ENCODE measurements around the gene RALGAPB. TPM values are rescaled to one million over a fixed set of nuclear protein-coding genes. Genes with fewer than 3 reads are reported as not detected.
A peak's percentile ranks its signal among the peaks of the same experiment; 100 is the strongest.

Gene RALGAPB
- total and polyA plus RNA-seq, 2 experiments from 2014 or later: 10.2 to 40.4 TPM

DNA sequence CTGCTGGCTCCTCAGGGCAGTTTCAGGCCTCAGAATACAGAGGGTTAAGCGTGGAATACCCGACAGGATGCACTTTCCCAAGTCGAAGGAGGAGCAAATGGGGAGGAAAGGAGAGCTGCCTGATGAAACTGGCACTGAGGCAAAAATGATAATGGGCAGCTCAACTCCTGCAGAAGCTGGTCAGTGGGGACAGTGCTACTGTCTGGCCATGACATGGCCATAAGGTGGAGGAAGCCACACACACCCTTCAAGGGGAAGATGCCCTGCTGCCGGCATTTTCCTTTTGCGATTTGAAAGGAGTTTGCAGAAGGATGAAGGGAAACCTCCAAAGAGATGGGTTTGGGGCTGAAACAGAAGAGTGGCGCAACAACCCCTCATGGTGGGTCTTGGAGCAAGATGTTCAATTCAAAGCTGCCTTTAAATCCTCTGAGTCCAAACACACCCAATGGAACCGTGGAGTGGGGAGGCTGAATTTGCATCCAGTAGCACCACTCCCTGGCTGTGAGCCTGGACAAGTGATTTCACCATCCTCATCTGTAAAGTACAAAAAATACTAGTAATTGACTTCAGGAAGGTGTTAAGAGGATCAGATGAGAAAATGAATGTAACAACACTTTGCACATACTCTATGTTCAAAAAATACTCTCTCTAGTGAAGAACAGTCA is 111.6 kb downstream of the RALGAPB start:
- Mint-ChIP-seq H3K4me1 (peaks cover 14% of the 10 kb centered on the region), H3K27ac (no peak overlapping the region), H3K9me3 (no peaks in the 10 kb centered on the region), H3K27me3 (ENCODE audit: insufficient read depth, low read depth, poor library complexity) (peaks cover 5% of the 10 kb centered on the region), H3K4me3 (no peak overlapping the region), H3K36me3 (ENCODE audit: low read depth) (no peaks in the 10 kb centered on the region)
- Histone ChIP-seq H3K9me2 (ENCODE audit: insufficient read depth) (no peaks in the 10 kb centered on the region), H3K4me1 (ENCODE audit: insufficient read depth) (no peaks in the 10 kb centered on the region), H3K4me3 (no peak overlapping the region), H4K20me1 (replicated peaks; ENCODE audit: insufficient read depth) (peaks cover 3% of the 10 kb centered on the region; the same call in 1 of the 2 replicates), H3K79me2 (replicated peaks; ENCODE audit: insufficient read depth) (no peaks in the 10 kb centered on the region), H3K27me3 (ENCODE audit: insufficient read depth) (no peaks in the 10 kb centered on the region), H3K27ac (ENCODE audit: low read depth) (no peak overlapping the region), H3K4me2 (no peak overlapping the region), H3K36me3 (ENCODE audit: insufficient read depth) (no peaks in the 10 kb centered on the region), H3F3A (replicated peaks; ENCODE audit: low read depth) (no peaks in the 10 kb centered on the region), H2AFZ (peak overlapping the region; percentile 66; the same call in 1 of the 2 replicates)
- no peak for DNase-seq (ENCODE audit: low spot score)
- peak; percentile 36 for ATAC-seq
- TF ChIP-seq, protein P1, sequence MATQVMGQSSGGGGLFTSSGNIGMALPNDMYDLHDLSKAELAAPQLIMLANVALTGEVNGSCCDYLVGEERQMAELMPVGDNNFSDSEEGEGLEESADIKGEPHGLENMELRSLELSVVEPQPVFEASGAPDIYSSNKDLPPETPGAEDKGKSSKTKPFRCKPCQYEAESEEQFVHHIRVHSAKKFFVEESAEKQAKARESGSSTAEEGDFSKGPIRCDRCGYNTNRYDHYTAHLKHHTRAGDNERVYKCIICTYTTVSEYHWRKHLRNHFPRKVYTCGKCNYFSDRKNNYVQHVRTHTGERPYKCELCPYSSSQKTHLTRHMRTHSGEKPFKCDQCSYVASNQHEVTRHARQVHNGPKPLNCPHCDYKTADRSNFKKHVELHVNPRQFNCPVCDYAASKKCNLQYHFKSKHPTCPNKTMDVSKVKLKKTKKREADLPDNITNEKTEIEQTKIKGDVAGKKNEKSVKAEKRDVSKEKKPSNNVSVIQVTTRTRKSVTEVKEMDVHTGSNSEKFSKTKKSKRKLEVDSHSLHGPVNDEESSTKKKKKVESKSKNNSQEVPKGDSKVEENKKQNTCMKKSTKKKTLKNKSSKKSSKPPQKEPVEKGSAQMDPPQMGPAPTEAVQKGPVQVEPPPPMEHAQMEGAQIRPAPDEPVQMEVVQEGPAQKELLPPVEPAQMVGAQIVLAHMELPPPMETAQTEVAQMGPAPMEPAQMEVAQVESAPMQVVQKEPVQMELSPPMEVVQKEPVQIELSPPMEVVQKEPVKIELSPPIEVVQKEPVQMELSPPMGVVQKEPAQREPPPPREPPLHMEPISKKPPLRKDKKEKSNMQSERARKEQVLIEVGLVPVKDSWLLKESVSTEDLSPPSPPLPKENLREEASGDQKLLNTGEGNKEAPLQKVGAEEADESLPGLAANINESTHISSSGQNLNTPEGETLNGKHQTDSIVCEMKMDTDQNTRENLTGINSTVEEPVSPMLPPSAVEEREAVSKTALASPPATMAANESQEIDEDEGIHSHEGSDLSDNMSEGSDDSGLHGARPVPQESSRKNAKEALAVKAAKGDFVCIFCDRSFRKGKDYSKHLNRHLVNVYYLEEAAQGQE (IDR thresholded peaks at IDR 0.05; ENCODE audit: unreplicated experiment): no peak
- TF ChIP-seq POLR2AphosphoS5 (IDR thresholded peaks at IDR 0.05; ENCODE audit: low read depth): no peak
- TF ChIP-seq NANOG (IDR thresholded peaks at IDR 0.05; ENCODE audit: borderline replicate concordance): no peak
- no peak for TF ChIP-seq ETS1 (IDR thresholded peaks at IDR 0.05)
- no peak for TF ChIP-seq ZNF114 (CRISPR knock-in tag; IDR thresholded peaks at IDR 0.05)
- no peak for TF ChIP-seq CREB1 (CRISPR knock-in tag; IDR thresholded peaks at IDR 0.05; ENCODE audit: low read depth)
- no peak for TF ChIP-seq EZH2 (IDR thresholded peaks at IDR 0.05; ENCODE audit: low read depth, unreplicated experiment)
- no peak for TF ChIP-seq CTCF (conservative IDR thresholded peaks at IDR 0.05; ENCODE audit: low read depth in 2 of 2)
- no peak for TF ChIP-seq JUNB (IDR thresholded peaks at IDR 0.05; ENCODE audit: unreplicated experiment)
- TF ChIP-seq, protein P2, sequence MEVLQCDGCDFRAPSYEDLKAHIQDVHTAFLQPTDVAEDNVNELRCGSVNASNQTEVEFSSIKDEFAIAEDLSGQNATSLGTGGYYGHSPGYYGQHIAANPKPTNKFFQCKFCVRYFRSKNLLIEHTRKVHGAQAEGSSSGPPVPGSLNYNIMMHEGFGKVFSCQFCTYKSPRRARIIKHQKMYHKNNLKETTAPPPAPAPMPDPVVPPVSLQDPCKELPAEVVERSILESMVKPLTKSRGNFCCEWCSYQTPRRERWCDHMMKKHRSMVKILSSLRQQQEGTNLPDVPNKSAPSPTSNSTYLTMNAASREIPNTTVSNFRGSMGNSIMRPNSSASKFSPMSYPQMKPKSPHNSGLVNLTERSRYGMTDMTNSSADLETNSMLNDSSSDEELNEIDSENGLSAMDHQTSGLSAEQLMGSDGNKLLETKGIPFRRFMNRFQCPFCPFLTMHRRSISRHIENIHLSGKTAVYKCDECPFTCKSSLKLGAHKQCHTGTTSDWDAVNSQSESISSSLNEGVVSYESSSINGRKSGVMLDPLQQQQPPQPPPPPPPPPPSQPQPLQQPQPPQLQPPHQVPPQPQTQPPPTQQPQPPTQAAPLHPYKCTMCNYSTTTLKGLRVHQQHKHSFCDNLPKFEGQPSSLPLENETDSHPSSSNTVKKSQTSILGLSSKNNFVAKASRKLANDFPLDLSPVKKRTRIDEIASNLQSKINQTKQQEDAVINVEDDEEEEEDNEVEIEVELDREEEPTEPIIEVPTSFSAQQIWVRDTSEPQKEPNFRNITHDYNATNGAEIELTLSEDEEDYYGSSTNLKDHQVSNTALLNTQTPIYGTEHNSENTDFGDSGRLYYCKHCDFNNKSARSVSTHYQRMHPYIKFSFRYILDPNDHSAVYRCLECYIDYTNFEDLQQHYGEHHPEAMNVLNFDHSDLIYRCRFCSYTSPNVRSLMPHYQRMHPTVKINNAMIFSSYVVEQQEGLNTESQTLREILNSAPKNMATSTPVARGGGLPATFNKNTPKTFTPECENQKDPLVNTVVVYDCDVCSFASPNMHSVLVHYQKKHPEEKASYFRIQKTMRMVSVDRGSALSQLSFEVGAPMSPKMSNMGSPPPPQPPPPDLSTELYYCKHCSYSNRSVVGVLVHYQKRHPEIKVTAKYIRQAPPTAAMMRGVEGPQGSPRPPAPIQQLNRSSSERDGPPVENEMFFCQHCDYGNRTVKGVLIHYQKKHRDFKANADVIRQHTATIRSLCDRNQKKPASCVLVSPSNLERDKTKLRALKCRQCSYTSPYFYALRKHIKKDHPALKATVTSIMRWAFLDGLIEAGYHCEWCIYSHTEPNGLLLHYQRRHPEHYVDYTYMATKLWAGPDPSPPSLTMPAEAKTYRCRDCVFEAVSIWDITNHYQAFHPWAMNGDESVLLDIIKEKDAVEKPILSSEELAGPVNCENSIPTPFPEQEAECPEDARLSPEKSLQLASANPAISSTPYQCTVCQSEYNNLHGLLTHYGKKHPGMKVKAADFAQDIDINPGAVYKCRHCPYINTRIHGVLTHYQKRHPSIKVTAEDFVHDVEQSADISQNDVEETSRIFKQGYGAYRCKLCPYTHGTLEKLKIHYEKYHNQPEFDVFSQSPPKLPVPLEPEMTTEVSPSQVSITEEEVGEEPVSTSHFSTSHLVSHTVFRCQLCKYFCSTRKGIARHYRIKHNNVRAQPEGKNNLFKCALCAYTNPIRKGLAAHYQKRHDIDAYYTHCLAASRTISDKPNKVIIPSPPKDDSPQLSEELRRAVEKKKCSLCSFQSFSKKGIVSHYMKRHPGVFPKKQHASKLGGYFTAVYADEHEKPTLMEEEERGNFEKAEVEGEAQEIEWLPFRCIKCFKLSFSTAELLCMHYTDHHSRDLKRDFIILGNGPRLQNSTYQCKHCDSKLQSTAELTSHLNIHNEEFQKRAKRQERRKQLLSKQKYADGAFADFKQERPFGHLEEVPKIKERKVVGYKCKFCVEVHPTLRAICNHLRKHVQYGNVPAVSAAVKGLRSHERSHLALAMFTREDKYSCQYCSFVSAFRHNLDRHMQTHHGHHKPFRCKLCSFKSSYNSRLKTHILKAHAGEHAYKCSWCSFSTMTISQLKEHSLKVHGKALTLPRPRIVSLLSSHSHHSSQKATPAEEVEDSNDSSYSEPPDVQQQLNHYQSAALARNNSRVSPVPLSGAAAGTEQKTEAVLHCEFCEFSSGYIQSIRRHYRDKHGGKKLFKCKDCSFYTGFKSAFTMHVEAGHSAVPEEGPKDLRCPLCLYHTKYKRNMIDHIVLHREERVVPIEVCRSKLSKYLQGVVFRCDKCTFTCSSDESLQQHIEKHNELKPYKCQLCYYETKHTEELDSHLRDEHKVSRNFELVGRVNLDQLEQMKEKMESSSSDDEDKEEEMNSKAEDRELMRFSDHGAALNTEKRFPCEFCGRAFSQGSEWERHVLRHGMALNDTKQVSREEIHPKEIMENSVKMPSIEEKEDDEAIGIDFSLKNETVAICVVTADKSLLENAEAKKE (CRISPR knock-in tag; IDR thresholded peaks at IDR 0.05): no peak
- no peak for TF ChIP-seq STAT1 (IDR thresholded peaks at IDR 0.05; ENCODE audit: unreplicated experiment)
- no peak for TF ChIP-seq ZNF331 (CRISPR knock-in tag; IDR thresholded peaks at IDR 0.05; ENCODE audit: low read depth)
- TF ChIP-seq EZH2phosphoT487 (IDR thresholded peaks at IDR 0.05; ENCODE audit: unreplicated experiment): no peak

Data from GM23338 (cell line).